ENCODE data around the gene UBXN11.

- TF ChIP-seq CTCF (IDR thresholded peaks at IDR 0.05) (no peak), USF2 (IDR thresholded peaks at IDR 0.05) (no peak), EP300 (IDR thresholded peaks at IDR 0.05) (no peak), MAX (IDR thresholded peaks at IDR 0.05) (no peak), POLR2A (IDR thresholded peaks at IDR 0.05; ENCODE audit: low read length) (no peak), BCL3 (IDR thresholded peaks at IDR 0.05) (no peak), NPAS2 (CRISPR knock-in tag; IDR thresholded peaks at IDR 0.05; ENCODE audit: borderline replicate concordance) (no peak)
These were observed 30.0 kb downstream of the UBXN11 start for GRCh38 chr1:26276432-26276838.
